HAP-1 (cell line): ENCODE results near the gene RRAGD.
A peak's percentile ranks its signal among the peaks of the same experiment; 100 is the strongest.

Experiments
- DNase-seq, 2 experiments: peaks; one replicate each; pipeline ENCODE4 v3.0.0-alpha.2; 2016 to 2020; ENCODE audit warnings: low spot score in 2 of 2
- H3K27me3 ChIP-seq: fragments of 250-450 bp; sonication (Bioruptor Pico); 2 replicates; pipeline ENCODE4 v1.5.1; 2020; ENCODE audit warnings: low read depth, mild to moderate bottlenecking, moderate library complexity
- H3K36me3 ChIP-seq: fragments of 250-450 bp; sonication (Bioruptor Pico); replicated peaks from 2 replicates; pipeline ENCODE4 v1.5.1; 2020; ENCODE audit warnings: mild to moderate bottlenecking
- H3K4me1 ChIP-seq: fragments of 250-450 bp; sonication (Bioruptor Pico); 2 replicates; pipeline ENCODE4 v1.5.1; 2020; ENCODE audit warnings: mild to moderate bottlenecking
- H3K4me3 ChIP-seq: fragments of 250-450 bp; sonication (Bioruptor Pico); 2 replicates; pipeline ENCODE4 v1.5.1; 2020; ENCODE audit warnings: mild to moderate bottlenecking, moderate library complexity
- H3K9me3 ChIP-seq: fragments of 250-450 bp; sonication (Bioruptor Pico); 2 replicates; pipeline ENCODE4 v1.5.1; 2020; ENCODE audit warnings: mild to moderate bottlenecking, moderate library complexity
- in situ Hi-C: fragments of 300-500 bp; cut with MboI; formaldehyde crosslinking; loops from 3 replicates; pipeline ENCODE4 v1.14.3; 2020; ENCODE audit warnings: low sequenced_read_pairs, inconsistent platforms, mixed read lengths

RRAGD gene

GRCh38 chr6:89412071-89413005 is at the start of gene RRAGD:
Gene RRAGD, minus strand, starts transcription at chr6:89412273. Its CDS starts 280 bp downstream, at chr6:89411993.
- Histone ChIP-seq H3K9me3 (no peaks in the 10 kb centered on the region), H3K36me3 (no peaks in the 10 kb centered on the region; the same call in 1 of the 2 replicates), H3K27me3 (no peaks in the 10 kb centered on the region), H3K4me3 (peak within 1 kb of the TSS; percentile 72), H3K4me1 (peaks cover 35% of the 10 kb centered on the region)
- DNase-seq: peak; percentile 74 to 80
- in situ Hi-C loops: no loop called here

GRCh38 chr6:89460713-89461112 is 48.6 kb upstream of the RRAGD start:
- in situ Hi-C loops: no loop called here
- DNase-seq: no peak
- H3K4me1 ChIP-seq: no peaks in the 10 kb centered on the region

GRCh38 chr6:89459501-89459900 is 47.4 kb upstream of the RRAGD start:
- in situ Hi-C loops: no loop called here
- no peak for DNase-seq
- Histone ChIP-seq H3K36me3 (no peaks in the 10 kb centered on the region), H3K4me3 (no peak overlapping the region), H3K27me3 (no peaks in the 10 kb centered on the region), H3K4me1 (no peaks in the 10 kb centered on the region), H3K9me3 (no peaks in the 10 kb centered on the region)

More at GRCh38 chr6:89460713-89461112, 48.6 kb upstream of the RRAGD start:
- no peaks in the 10 kb centered on the region for H3K36me3 ChIP-seq
- H3K9me3 ChIP-seq: no peaks in the 10 kb centered on the region
- no peak overlapping the region for H3K4me3 ChIP-seq
- no peaks in the 10 kb centered on the region for H3K27me3 ChIP-seq

GRCh38 chr6:89458704-89459103 is 46.6 kb upstream of the RRAGD start:
- no peak for DNase-seq
- in situ Hi-C loops: no loop called here
- no peaks in the 10 kb centered on the region for H3K36me3 ChIP-seq

GRCh38 chr6:89454300-89454699 is 42.2 kb upstream of the RRAGD start:
- in situ Hi-C loops: no loop called here
- Histone ChIP-seq H3K27me3 (no peaks in the 10 kb centered on the region), H3K4me1 (no peaks in the 10 kb centered on the region), H3K4me3 (no peak overlapping the region), H3K9me3 (no peaks in the 10 kb centered on the region), H3K36me3 (no peaks in the 10 kb centered on the region)
- DNase-seq: no peak

More at GRCh38 chr6:89458704-89459103, 46.6 kb upstream of the RRAGD start:
- Histone ChIP-seq H3K9me3 (no peaks in the 10 kb centered on the region), H3K4me3 (no peak overlapping the region), H3K27me3 (no peaks in the 10 kb centered on the region), H3K4me1 (no peaks in the 10 kb centered on the region)

GRCh38 chr6:89452281-89452680 is 40.2 kb upstream of the RRAGD start:
- no peaks in the 10 kb centered on the region for H3K27me3 ChIP-seq
- H3K4me3 ChIP-seq: no peak overlapping the region
- H3K9me3 ChIP-seq: no peaks in the 10 kb centered on the region
- in situ Hi-C loops: no loop called here
- no peaks in the 10 kb centered on the region for H3K36me3 ChIP-seq
- no peaks in the 10 kb centered on the region for H3K4me1 ChIP-seq
- DNase-seq: no peak

- Histone ChIP-seq H3K36me3 (no peaks in the 10 kb centered on the region), H3K4me1 (no peaks in the 10 kb centered on the region), H3K9me3 (no peaks in the 10 kb centered on the region), H3K4me3 (no peak overlapping the region), H3K27me3 (no peaks in the 10 kb centered on the region)
- in situ Hi-C loops: no loop called here
- no peak for DNase-seq
Measured at GRCh38 chr6:89449193-89449592, 37.1 kb upstream of the RRAGD start.

- Histone ChIP-seq H3K36me3 (no peaks in the 10 kb centered on the region), H3K4me1 (no peaks in the 10 kb centered on the region), H3K27me3 (no peaks in the 10 kb centered on the region), H3K9me3 (no peaks in the 10 kb centered on the region), H3K4me3 (no peak overlapping the region)
- DNase-seq: no peak
- in situ Hi-C loops: no loop called here
Measured at GRCh38 chr6:89443658-89444057, 31.6 kb upstream of the RRAGD start.

- in situ Hi-C loops: no loop called here
- Histone ChIP-seq H3K4me1 (peaks cover 14% of the 10 kb centered on the region), H3K36me3 (no peaks in the 10 kb centered on the region), H3K9me3 (no peaks in the 10 kb centered on the region), H3K27me3 (no peaks in the 10 kb centered on the region), H3K4me3 (no peak overlapping the region)
- DNase-seq: no peak
Measured at GRCh38 chr6:89440200-89440599, 28.1 kb upstream of the RRAGD start.

GRCh38 chr6:89439014-89439413 is 26.9 kb upstream of the RRAGD start:
- DNase-seq: no peak
- in situ Hi-C loops: no loop called here
- no peaks in the 10 kb centered on the region for H3K9me3 ChIP-seq
- no peaks in the 10 kb centered on the region for H3K36me3 ChIP-seq
- H3K27me3 ChIP-seq: no peaks in the 10 kb centered on the region
- no peak overlapping the region for H3K4me3 ChIP-seq
- peaks cover 25% of the 10 kb centered on the region for H3K4me1 ChIP-seq

- no peaks in the 10 kb centered on the region for H3K27me3 ChIP-seq
- no peaks in the 10 kb centered on the region for H3K36me3 ChIP-seq
- DNase-seq: no peak
- no peak overlapping the region for H3K4me3 ChIP-seq
- in situ Hi-C loops: no loop called here
- H3K4me1 ChIP-seq: peaks cover 26% of the 10 kb centered on the region
- H3K9me3 ChIP-seq: no peaks in the 10 kb centered on the region
Measured at GRCh38 chr6:89438248-89438647, 26.2 kb upstream of the RRAGD start.

- no peaks in the 10 kb centered on the region for H3K36me3 ChIP-seq
- no peak overlapping the region for H3K4me3 ChIP-seq
- peaks cover 29% of the 10 kb centered on the region for H3K4me1 ChIP-seq
- in situ Hi-C loops: no loop called here
- peak; percentile 25 to 75 for DNase-seq
- H3K27me3 ChIP-seq: no peaks in the 10 kb centered on the region
- H3K9me3 ChIP-seq: no peaks in the 10 kb centered on the region
Measured at GRCh38 chr6:89436226-89436625, 24.2 kb upstream of the RRAGD start.

- in situ Hi-C loops: loop anchor here (5.0 kb wide), 1 partner anchor 177 kb away; no protein-coding TSS in a partner anchor
- Histone ChIP-seq H3K36me3 (no peaks in the 10 kb centered on the region), H3K4me3 (peak overlapping the region; percentile 2; the same call in 1 of the 2 replicates), H3K9me3 (no peaks in the 10 kb centered on the region), H3K27me3 (no peaks in the 10 kb centered on the region), H3K4me1 (peaks cover 29% of the 10 kb centered on the region)
- peak; percentile 15 to 52 for DNase-seq
Measured at GRCh38 chr6:89434954-89435353, 22.9 kb upstream of the RRAGD start.

- H3K4me1 ChIP-seq: peaks cover 29% of the 10 kb centered on the region
- H3K4me3 ChIP-seq: peak overlapping the region; percentile 55
- in situ Hi-C loops: loop anchor here (5.0 kb wide), 1 partner anchor 178 kb away; no protein-coding TSS in a partner anchor
Measured at GRCh38 chr6:89434150-89434499, 22.1 kb upstream of the RRAGD start.

More at GRCh38 chr6:89434150-89434499, 22.1 kb upstream of the RRAGD start:
- no peaks in the 10 kb centered on the region for H3K27me3 ChIP-seq
- H3K36me3 ChIP-seq: no peaks in the 10 kb centered on the region
- DNase-seq: no peak
- no peaks in the 10 kb centered on the region for H3K9me3 ChIP-seq
